Astrocyte (in vitro differentiated cells and primary cell): Measurements from ENCODE around the gene MDM1.

Source experiments
- EZH2 ChIP-seq: IDR thresholded peaks from 2 replicates; pipeline ENCODE4 v1.6.1; 2012; ENCODE audit warnings: mild to moderate bottlenecking, low read length, inconsistent platforms; ENCODE audit not compliant: insufficient read depth
- TF ChIP-seq, protein P1 (sequence below): IDR thresholded peaks from 2 replicates; pipeline ENCODE4 v1.5.1; 2011; ENCODE audit warnings: low read depth, mild to moderate bottlenecking, inconsistent platforms, low read length, moderate library complexity; ENCODE audit not compliant: insufficient read depth

DNA sequence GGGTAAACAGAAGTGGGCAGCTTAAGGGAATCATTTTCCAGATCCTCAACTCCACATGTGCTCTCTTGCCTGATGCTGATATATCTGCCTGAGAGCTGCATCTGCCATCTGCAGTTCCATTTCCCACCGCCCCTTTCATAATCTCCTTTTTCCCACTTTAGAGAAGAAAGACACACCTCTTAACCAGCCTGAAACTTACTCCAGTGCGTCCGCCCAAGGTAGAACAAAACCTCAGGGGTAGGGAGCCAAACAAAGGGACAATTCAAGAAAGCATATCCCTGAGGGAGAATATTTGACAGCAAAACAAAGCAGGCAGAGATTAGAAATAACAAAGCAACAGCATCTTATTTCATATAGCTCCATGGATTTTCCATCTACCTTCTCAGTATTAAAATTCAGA is 4.3 kb downstream of the MDM1 start:
- TF ChIP-seq, protein P1, sequence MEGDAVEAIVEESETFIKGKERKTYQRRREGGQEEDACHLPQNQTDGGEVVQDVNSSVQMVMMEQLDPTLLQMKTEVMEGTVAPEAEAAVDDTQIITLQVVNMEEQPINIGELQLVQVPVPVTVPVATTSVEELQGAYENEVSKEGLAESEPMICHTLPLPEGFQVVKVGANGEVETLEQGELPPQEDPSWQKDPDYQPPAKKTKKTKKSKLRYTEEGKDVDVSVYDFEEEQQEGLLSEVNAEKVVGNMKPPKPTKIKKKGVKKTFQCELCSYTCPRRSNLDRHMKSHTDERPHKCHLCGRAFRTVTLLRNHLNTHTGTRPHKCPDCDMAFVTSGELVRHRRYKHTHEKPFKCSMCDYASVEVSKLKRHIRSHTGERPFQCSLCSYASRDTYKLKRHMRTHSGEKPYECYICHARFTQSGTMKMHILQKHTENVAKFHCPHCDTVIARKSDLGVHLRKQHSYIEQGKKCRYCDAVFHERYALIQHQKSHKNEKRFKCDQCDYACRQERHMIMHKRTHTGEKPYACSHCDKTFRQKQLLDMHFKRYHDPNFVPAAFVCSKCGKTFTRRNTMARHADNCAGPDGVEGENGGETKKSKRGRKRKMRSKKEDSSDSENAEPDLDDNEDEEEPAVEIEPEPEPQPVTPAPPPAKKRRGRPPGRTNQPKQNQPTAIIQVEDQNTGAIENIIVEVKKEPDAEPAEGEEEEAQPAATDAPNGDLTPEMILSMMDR = no peak
- TF ChIP-seq EZH2 = no peak
